ENCODE measurements around the gene MUC12.
"Not testable (repeated sequence)": the region's sequence is repeated elsewhere in the genome, so short reads cannot be mapped to it uniquely, and the experiment has no call there.

MUC12 gene

DNA sequence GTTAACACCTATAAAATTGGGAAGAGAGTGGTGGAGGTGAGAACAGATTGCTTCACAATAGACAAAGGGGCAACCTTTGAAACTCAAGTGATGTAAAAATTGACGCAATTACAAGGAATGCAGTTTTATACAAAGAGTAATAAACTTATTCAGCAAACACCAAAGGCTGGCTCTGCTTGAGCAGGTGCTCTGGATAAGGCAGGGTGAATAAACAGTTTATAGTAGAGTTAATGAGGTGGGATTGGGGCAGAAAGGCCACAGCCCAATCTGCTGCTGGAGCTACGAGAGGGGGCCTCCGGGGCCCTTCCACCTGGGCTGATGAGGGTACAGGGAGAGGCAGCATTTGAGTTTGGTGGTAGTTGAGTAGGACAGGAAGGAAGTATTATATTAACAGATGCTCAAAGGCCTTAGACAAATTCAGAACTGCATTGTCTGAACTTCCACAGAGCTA lies 6.0 kb downstream of the MUC12 start:
- Histone ChIP-seq H3K9me3 (ENCODE audit: control insufficient read depth, low read length) (no peaks in the 10 kb centered on the region), H3K9ac (ENCODE audit: low read length) (no peak overlapping the region), H3K36me3 (ENCODE audit: control insufficient read depth, insufficient read depth, low read length) (no peaks in the 10 kb centered on the region), H3K27me3 (ENCODE audit: control insufficient read depth, insufficient read depth, low read length) (no peaks in the 10 kb centered on the region), H3K4me3 (ENCODE audit: low read length) (no peak overlapping the region), H3K4me1 (ENCODE audit: control insufficient read depth, insufficient read depth, low read length) (no peaks in the 10 kb centered on the region)

DNA sequence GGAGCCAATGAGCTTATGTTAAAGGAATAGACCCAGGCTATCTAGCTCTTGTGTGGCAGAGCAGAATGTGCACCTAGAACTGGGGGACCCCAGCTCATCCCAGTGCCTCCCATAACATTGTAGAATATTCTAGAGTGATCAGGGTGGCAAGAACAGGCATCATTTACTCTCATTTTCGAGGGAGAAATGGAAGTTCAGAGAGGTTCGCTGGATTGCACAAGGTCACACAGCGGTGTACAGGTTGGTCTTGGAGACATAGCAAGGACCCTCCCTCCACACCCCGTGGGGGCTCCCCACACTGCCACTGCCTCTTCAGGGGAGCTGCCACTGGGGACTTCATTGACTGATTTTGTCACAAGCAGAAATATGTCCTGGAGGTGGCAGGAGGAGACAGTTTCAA lies 8.9 kb downstream of the MUC12 start:
- Histone ChIP-seq H3K4me3 (ENCODE audit: low read length) (no peak overlapping the region), H3K4me1 (ENCODE audit: control insufficient read depth, insufficient read depth, low read length) (no peaks in the 10 kb centered on the region), H3K9me3 (ENCODE audit: control insufficient read depth, low read length) (no peaks in the 10 kb centered on the region), H3K36me3 (ENCODE audit: control insufficient read depth, insufficient read depth, low read length) (no peaks in the 10 kb centered on the region), H3K27me3 (ENCODE audit: control insufficient read depth, insufficient read depth, low read length) (no peaks in the 10 kb centered on the region), H3K9ac (ENCODE audit: low read length) (no peak overlapping the region)

DNA sequence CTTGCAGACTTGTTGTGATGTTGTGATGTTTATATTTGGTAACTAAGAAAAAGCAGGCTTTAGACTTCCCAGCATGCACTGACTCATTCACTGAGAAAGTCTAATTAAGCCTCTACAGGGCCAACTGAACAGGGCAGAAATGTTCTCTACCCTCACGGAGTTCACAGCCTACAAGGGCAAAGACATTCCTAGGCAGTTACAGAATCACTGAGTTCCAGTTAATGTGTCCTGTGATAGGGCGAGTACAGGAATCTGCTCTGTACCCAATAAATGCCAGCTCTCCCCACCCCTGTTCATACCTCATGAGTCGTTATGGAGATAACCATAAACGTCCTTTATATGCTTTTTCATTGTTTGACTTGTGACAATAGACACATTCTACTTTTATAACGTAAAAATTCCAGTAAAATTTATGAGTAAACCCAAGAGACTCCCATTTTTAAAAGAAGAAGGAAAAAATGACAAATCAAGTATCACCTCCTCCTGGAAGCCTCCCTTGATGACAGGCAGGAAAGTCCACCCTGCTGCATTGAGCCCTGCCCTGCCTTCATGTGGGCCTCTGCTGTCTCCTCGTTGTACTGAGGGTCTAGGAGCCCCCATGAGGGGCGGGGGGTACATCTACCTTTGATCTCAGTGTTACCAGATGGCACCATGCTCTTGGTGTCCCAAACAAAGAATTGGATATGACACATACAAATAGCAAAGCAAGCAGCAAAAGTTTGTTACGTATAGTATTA lies 14.3 kb downstream of the MUC12 start:
- no peaks in the 10 kb centered on the region for H3K9me3 ChIP-seq (ENCODE audit: control insufficient read depth, low read length)
- no peaks in the 10 kb centered on the region for H3K27me3 ChIP-seq (ENCODE audit: control insufficient read depth, insufficient read depth, low read length)
- no peaks in the 10 kb centered on the region for H3K4me1 ChIP-seq (ENCODE audit: control insufficient read depth, insufficient read depth, low read length)
- no peak overlapping the region for H3K9ac ChIP-seq (ENCODE audit: low read length)
- H3K36me3 ChIP-seq (ENCODE audit: control insufficient read depth, insufficient read depth, low read length), result no peaks in the 10 kb centered on the region
- no peak overlapping the region for H3K4me3 ChIP-seq (ENCODE audit: low read length)

DNA sequence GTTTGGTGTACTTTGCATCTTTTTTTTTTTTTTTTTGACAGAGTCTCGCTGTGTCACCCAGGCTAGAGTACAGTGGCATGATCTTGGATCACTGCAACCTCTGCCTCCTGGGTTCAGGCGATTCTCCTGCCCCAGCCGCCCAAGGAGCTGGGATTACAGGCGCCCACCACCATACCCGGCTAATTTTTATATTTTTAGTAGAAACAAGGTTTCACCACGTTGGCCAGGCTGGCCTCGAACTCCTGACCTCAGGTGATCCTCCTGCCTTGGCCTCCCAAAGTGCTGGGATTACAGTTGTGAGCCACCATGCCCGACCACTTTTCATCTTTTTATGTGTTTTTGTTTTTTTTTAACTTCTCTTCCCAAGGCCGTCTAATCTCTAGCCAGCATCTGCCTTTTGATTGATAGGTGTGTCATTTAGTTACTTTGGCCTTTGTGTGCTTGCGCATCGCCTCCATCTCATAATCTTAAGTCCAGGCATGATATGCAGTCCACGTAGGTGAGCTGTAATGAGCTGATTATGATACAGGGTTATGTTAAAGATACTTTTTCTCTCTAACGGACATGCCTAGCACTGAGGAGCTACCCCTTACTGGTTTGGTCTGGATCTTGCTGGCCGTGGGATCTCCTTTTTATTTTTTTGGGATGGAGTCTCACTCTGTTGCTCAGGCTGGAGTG lies 15.0 kb downstream of the MUC12 start:
- not testable (repeated sequence) for H3K4me3 ChIP-seq (ENCODE audit: low read length); H3K27me3 ChIP-seq (ENCODE audit: control insufficient read depth, insufficient read depth, low read length); H3K4me1 ChIP-seq (ENCODE audit: control insufficient read depth, insufficient read depth, low read length); H3K9me3 ChIP-seq (ENCODE audit: control insufficient read depth, low read length); H3K36me3 ChIP-seq (ENCODE audit: control insufficient read depth, insufficient read depth, low read length); H3K9ac ChIP-seq (ENCODE audit: low read length)

GRCh38 chr7:100985033-100985797 lies 15.8 kb downstream of the MUC12 start:
- H3K36me3 ChIP-seq (ENCODE audit: control insufficient read depth, insufficient read depth, low read length); H3K27me3 ChIP-seq (ENCODE audit: control insufficient read depth, insufficient read depth, low read length); H3K9ac ChIP-seq (ENCODE audit: low read length); H3K9me3 ChIP-seq (ENCODE audit: control insufficient read depth, low read length); H3K4me1 ChIP-seq (ENCODE audit: control insufficient read depth, insufficient read depth, low read length); H3K4me3 ChIP-seq (ENCODE audit: low read length): not testable (repeated sequence)

DNA sequence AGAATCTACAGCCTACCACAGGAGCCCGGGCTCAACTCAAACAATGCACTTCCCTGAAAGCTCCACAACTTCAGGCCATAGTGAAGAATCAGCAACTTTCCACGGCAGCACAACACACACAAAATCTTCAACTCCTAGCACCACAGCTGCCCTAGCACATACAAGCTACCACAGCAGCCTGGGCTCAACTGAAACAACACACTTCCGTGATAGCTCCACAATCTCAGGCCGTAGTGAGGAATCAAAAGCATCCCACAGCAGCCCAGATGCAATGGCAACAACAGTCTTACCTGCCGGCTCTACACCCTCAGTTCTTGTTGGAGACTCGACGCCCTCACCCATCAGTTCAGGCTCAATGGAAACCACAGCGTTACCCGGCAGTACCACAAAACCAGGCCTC lies 22.3 kb downstream of the MUC12 start:
- no peak overlapping the region for H3K9ac ChIP-seq (ENCODE audit: low read length)
- no peak overlapping the region for H3K4me3 ChIP-seq (ENCODE audit: low read length)
- H3K9me3 ChIP-seq (ENCODE audit: control insufficient read depth, low read length), result no peaks in the 10 kb centered on the region
- H3K27me3 ChIP-seq (ENCODE audit: control insufficient read depth, insufficient read depth, low read length), result no peaks in the 10 kb centered on the region
- H3K4me1 ChIP-seq (ENCODE audit: control insufficient read depth, insufficient read depth, low read length), result no peaks in the 10 kb centered on the region
- no peaks in the 10 kb centered on the region for H3K36me3 ChIP-seq (ENCODE audit: control insufficient read depth, insufficient read depth, low read length)

DNA sequence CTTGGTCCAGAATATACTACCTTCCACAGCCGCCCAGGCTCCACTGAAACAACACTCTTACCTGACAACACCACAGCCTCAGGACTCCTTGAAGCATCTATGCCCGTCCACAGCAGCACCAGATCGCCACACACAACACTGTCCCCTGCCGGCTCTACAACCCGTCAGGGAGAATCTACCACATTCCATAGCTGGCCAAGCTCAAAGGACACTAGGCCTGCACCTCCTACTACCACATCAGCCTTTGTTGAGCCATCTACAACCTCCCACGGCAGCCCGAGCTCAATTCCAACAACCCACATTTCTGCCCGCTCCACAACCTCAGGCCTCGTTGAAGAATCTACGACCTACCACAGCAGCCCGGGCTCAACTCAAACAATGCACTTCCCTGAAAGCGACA lies 22.9 kb downstream of the MUC12 start:
- not testable (repeated sequence) for H3K4me1 ChIP-seq (ENCODE audit: control insufficient read depth, insufficient read depth, low read length); H3K36me3 ChIP-seq (ENCODE audit: control insufficient read depth, insufficient read depth, low read length); H3K27me3 ChIP-seq (ENCODE audit: control insufficient read depth, insufficient read depth, low read length); H3K9ac ChIP-seq (ENCODE audit: low read length); H3K4me3 ChIP-seq (ENCODE audit: low read length); H3K9me3 ChIP-seq (ENCODE audit: control insufficient read depth, low read length)

GRCh38 chr7:100994671-100995070 lies 25.3 kb downstream of the MUC12 start:
- H3K27me3 ChIP-seq (ENCODE audit: control insufficient read depth, insufficient read depth, low read length); H3K36me3 ChIP-seq (ENCODE audit: control insufficient read depth, insufficient read depth, low read length); H3K9me3 ChIP-seq (ENCODE audit: control insufficient read depth, low read length); H3K4me1 ChIP-seq (ENCODE audit: control insufficient read depth, insufficient read depth, low read length); H3K4me3 ChIP-seq (ENCODE audit: low read length); H3K9ac ChIP-seq (ENCODE audit: low read length): not testable (repeated sequence)

GRCh38 chr7:100998530-100998929 lies 29.2 kb downstream of the MUC12 start:
- H3K27me3 ChIP-seq (ENCODE audit: control insufficient read depth, insufficient read depth, low read length); H3K36me3 ChIP-seq (ENCODE audit: control insufficient read depth, insufficient read depth, low read length); H3K4me1 ChIP-seq (ENCODE audit: control insufficient read depth, insufficient read depth, low read length); H3K9me3 ChIP-seq (ENCODE audit: control insufficient read depth, low read length); H3K9ac ChIP-seq (ENCODE audit: low read length); H3K4me3 ChIP-seq (ENCODE audit: low read length): not testable (repeated sequence)

DNA sequence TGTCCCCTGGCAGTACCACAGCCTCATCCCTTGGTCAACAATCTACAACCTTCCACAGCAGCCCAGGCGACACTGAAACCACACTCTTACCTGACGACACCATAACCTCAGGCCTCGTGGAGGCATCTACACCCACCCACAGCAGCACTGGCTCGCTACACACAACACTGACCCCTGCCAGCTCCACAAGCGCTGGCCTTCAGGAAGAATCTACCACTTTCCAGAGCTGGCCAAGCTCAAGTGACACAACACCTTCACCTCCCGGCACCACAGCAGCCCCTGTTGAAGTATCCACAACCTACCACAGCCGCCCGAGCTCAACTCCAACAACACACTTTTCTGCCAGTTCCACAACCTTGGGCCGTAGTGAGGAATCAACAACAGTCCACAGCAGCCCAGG lies 30.0 kb downstream of the MUC12 start:
- not testable (repeated sequence) for H3K4me3 ChIP-seq (ENCODE audit: low read length); H3K4me1 ChIP-seq (ENCODE audit: control insufficient read depth, insufficient read depth, low read length); H3K9ac ChIP-seq (ENCODE audit: low read length); H3K36me3 ChIP-seq (ENCODE audit: control insufficient read depth, insufficient read depth, low read length); H3K9me3 ChIP-seq (ENCODE audit: control insufficient read depth, low read length); H3K27me3 ChIP-seq (ENCODE audit: control insufficient read depth, insufficient read depth, low read length)

- H3K4me1 ChIP-seq (ENCODE audit: control insufficient read depth, insufficient read depth, low read length); H3K36me3 ChIP-seq (ENCODE audit: control insufficient read depth, insufficient read depth, low read length); H3K9me3 ChIP-seq (ENCODE audit: control insufficient read depth, low read length); H3K9ac ChIP-seq (ENCODE audit: low read length); H3K27me3 ChIP-seq (ENCODE audit: control insufficient read depth, insufficient read depth, low read length); H3K4me3 ChIP-seq (ENCODE audit: low read length): not testable (repeated sequence)
Observed at GRCh38 chr7:101000025-101000424, 30.7 kb downstream of the MUC12 start.

DNA sequence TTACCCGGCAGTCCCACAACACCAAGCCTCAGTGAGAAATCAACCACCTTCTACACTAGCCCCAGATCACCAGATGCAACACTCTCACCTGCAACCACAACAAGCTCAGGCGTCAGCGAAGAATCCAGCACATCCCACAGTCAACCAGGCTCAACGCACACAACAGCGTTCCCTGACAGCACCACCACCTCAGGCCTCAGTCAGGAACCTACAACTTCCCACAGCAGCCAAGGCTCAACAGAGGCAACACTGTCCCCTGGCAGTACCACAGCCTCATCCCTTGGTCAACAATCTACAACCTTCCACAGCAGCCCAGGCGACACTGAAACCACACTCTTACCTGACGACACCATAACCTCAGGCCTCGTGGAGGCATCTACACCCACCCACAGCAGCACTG lies 33.0 kb downstream of the MUC12 start:
- not testable (repeated sequence) for H3K9me3 ChIP-seq (ENCODE audit: control insufficient read depth, low read length); H3K9ac ChIP-seq (ENCODE audit: low read length); H3K4me1 ChIP-seq (ENCODE audit: control insufficient read depth, insufficient read depth, low read length); H3K4me3 ChIP-seq (ENCODE audit: low read length); H3K27me3 ChIP-seq (ENCODE audit: control insufficient read depth, insufficient read depth, low read length); H3K36me3 ChIP-seq (ENCODE audit: control insufficient read depth, insufficient read depth, low read length)

All from mucosa of stomach (tissue), 1 donor.